ENCODE measurements around the gene PSMA8. TPM values are rescaled to one million over a fixed set of nuclear protein-coding genes. Genes with fewer than 3 reads are reported as not detected.

PSMA8 gene
- total RNA-seq, 1 experiment from 2014 or later: not detected

DNA sequence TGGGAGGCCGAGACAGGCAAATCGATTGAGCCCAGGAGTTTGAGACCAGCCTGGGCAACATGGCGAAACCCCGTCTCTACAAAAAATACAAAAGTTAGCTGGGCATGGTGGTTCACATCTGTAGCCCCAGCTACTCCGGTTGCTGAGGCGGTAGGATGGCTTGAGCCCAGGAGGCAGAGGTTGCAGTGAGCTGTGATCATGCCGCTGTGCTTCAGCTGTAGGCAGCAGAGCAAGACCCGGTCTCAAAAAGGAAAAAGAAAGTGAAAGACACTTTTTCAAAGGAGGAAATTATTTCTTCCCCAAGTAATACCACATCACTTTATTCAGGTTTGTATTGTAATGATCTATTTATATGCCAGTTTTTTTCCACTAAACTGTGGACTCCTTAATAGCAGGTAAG is 56.8 kb downstream of the PSMA8 start:
- H3K79me2 ChIP-seq (ENCODE audit: insufficient read depth, low read length): no peaks in the 10 kb centered on the region
- H3K27me3 ChIP-seq (ENCODE audit: insufficient read depth, low read length): no peaks in the 10 kb centered on the region
- H3K27ac Mint-ChIP-seq: no peak overlapping the region
- H3K23me2 ChIP-seq (ENCODE audit: insufficient read length, low read depth, low read length, poor library complexity, severe bottlenecking): no peaks in the 10 kb centered on the region
- no peaks in the 10 kb centered on the region for H3K4me1 ChIP-seq (ENCODE audit: insufficient read depth, low read length)
- H3K36me3 Mint-ChIP-seq (ENCODE audit: insufficient read depth in 1 of 3, low read depth in 3 of 3): no peaks in the 10 kb centered on the region
- H3K9ac ChIP-seq (ENCODE audit: extremely low read depth, insufficient read length, low read length): no peak overlapping the region
- H3K18ac ChIP-seq (ENCODE audit: insufficient read length, low read depth, low read length): no peak overlapping the region
- H3K9me3 ChIP-seq (ENCODE audit: control insufficient read depth, low read depth, low read length): no peaks in the 10 kb centered on the region
- no peak overlapping the region for H3K14ac ChIP-seq (ENCODE audit: insufficient read depth, low read length)
- H3K23ac ChIP-seq (ENCODE audit: insufficient read length, low read depth, low read length): no peak overlapping the region
- no peak overlapping the region for H3K4me2 ChIP-seq (ENCODE audit: insufficient read depth, insufficient read length, low read length)
- no peak overlapping the region for H2BK15ac ChIP-seq (ENCODE audit: low read depth, low read length)
- no peak overlapping the region for H2BK12ac ChIP-seq (ENCODE audit: insufficient read length, low read depth, low read length)
- H4K91ac ChIP-seq (ENCODE audit: insufficient read length, low read depth, low read length): no peak overlapping the region
- H3K9me3 Mint-ChIP-seq: peaks cover 0 to 4% of the 10 kb centered on the region in 2 experiments; a peak in 3 of 5 replicates
- H4K8ac ChIP-seq (replicated peaks; ENCODE audit: insufficient read length, low read depth, low read length): no peak overlapping the region
- H3K4me3 Mint-ChIP-seq: no peak overlapping the region
- H2BK5ac ChIP-seq (ENCODE audit: insufficient read length, low read length): no peak overlapping the region
- H2BK120ac ChIP-seq (ENCODE audit: low read depth, low read length, poor library complexity, severe bottlenecking): no peak overlapping the region
- H2BK20ac ChIP-seq (ENCODE audit: low read depth, low read length, poor library complexity, severe bottlenecking): no peak overlapping the region
- WGBS (ENCODE audit: extremely low coverage, insufficient read length, low lambda C conversion rate): no CpG with 5 or more reads among the region's 8 CpGs
- H3K79me1 ChIP-seq (ENCODE audit: insufficient read depth, low read depth, low read length, poor library complexity, severe bottlenecking): no peaks in the 10 kb centered on the region
- no peak overlapping the region for H3K56ac ChIP-seq (ENCODE audit: insufficient read length, low read depth, low read length)
- H3K27ac ChIP-seq (ENCODE audit: insufficient read length, low read depth, low read length): no peak overlapping the region
- no peak for DNase-seq
- H3K27me3 Mint-ChIP-seq (ENCODE audit: low read depth): no peaks in the 10 kb centered on the region
- H2AFZ ChIP-seq (ENCODE audit: low read length): no peak overlapping the region
- H4K20me1 ChIP-seq (ENCODE audit: control insufficient read depth, insufficient read depth, insufficient read length): no peaks in the 10 kb centered on the region
- TF ChIP-seq, protein P1, sequence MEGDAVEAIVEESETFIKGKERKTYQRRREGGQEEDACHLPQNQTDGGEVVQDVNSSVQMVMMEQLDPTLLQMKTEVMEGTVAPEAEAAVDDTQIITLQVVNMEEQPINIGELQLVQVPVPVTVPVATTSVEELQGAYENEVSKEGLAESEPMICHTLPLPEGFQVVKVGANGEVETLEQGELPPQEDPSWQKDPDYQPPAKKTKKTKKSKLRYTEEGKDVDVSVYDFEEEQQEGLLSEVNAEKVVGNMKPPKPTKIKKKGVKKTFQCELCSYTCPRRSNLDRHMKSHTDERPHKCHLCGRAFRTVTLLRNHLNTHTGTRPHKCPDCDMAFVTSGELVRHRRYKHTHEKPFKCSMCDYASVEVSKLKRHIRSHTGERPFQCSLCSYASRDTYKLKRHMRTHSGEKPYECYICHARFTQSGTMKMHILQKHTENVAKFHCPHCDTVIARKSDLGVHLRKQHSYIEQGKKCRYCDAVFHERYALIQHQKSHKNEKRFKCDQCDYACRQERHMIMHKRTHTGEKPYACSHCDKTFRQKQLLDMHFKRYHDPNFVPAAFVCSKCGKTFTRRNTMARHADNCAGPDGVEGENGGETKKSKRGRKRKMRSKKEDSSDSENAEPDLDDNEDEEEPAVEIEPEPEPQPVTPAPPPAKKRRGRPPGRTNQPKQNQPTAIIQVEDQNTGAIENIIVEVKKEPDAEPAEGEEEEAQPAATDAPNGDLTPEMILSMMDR (conservative IDR thresholded peaks at IDR 0.05): no peak
- no peak overlapping the region for H4K5ac ChIP-seq (ENCODE audit: insufficient read length, low read depth, low read length)
- H2AK5ac ChIP-seq (ENCODE audit: insufficient read length, low read length): no peak overlapping the region
- H3K4ac ChIP-seq (ENCODE audit: low read depth, low read length): no peak overlapping the region
- no peak overlapping the region for H3T11ph ChIP-seq (ENCODE audit: low read length)
- H3K4me1 Mint-ChIP-seq: no peaks in the 10 kb centered on the region

Data from H9 (cell line).